SK-N-MC (cell line): Measurements from ENCODE around the gene CLK2.

Experiments
- DNase-seq: peaks from one replicate; pipeline ENCODE4 v3.0.0-alpha.2; 2011; ENCODE audit warnings: low read depth, low spot score
- H3K27ac ChIP-seq: fragments of 200-600 bp; sonication (generic); 2 replicates; pipeline ENCODE4 v1.5.1; 2016; ENCODE audit warnings: mixed run types
- H3K36me3 ChIP-seq: fragments of 200-600 bp; sonication (generic); 2 replicates; pipeline ENCODE4 v1.6.1; 2017; ENCODE audit warnings: antibody characterized with exemption, low read length, mixed read lengths; ENCODE audit not compliant: insufficient read depth
- H3K4me3 ChIP-seq: fragments of 200-600 bp; sonication (generic); 2 replicates; pipeline ENCODE4 v1.5.1; 2016
- H3K9ac ChIP-seq: fragments of 200-600 bp; sonication (generic); 2 replicates; pipeline ENCODE4 v1.8.0; 2017; ENCODE audit warnings: mixed run types, mixed read lengths; ENCODE audit not compliant: insufficient read length
- H3K9me3 ChIP-seq: fragments of 200-600 bp; sonication (generic); 2 replicates; pipeline ENCODE4 v1.6.1; 2017; ENCODE audit warnings: low read depth, mild to moderate bottlenecking, antibody characterized with exemption, low read length, moderate library complexity, mixed read lengths
- EZH2 ChIP-seq: fragments of 200-600 bp; sonication (generic); IDR thresholded peaks from one replicate; pipeline ENCODE4 v1.6.1; 2017; ENCODE audit warnings: antibody characterized with exemption
- FOXP2 ChIP-seq: optimal IDR thresholded peaks from 2 replicates; pipeline ENCODE3; 2011; ENCODE audit warnings: mild to moderate bottlenecking, moderate library complexity; ENCODE audit not compliant: insufficient read depth; ENCODE audit errors: extremely low read length, control extremely low read depth
- POLR2AphosphoS5 ChIP-seq: IDR thresholded peaks from 2 replicates; pipeline ENCODE4 v1.6.1; 2012; ENCODE audit warnings: mild to moderate bottlenecking, low read depth, low read length, borderline replicate concordance

CLK2 gene

GRCh38 chr1:155277070-155277901, 4.0 kb upstream of the CLK2 start, which contains the start of gene HCN3:
TSS of gene HCN3 (plus strand) at chr1:155277463. CDS start at chr1:155277591, 128 bp downstream.
- Histone ChIP-seq H3K36me3 (no peaks in the 10 kb centered on the region), H3K4me3 (peak within 1 kb of the TSS; percentile 93), H3K27ac (0 out of 2 replicates have a peak within 1 kb of the TSS, but pooled peaks have one; percentile 9), H3K9ac (peak within 1 kb of the TSS; percentile 51), H3K9me3 (no peaks in the 10 kb centered on the region)
- no peak for TF ChIP-seq POLR2AphosphoS5
- no peak for TF ChIP-seq EZH2
- TF ChIP-seq FOXP2 = no peak
- peak; percentile 85 for DNase-seq

- DNase-seq = no peak
- TF ChIP-seq POLR2AphosphoS5 = no peak
- no peak for TF ChIP-seq FOXP2
- TF ChIP-seq EZH2 = no peak
- H3K4me3 ChIP-seq = peak overlapping the region; percentile 98
- H3K9ac ChIP-seq = peak overlapping the region; percentile 92
- no peaks in the 10 kb centered on the region for H3K9me3 ChIP-seq
- peaks cover 38% of the 10 kb centered on the region for H3K36me3 ChIP-seq
- H3K27ac ChIP-seq = peak overlapping the region; percentile 84
Observed at GRCh38 chr1:155272466-155273342, 600 bp downstream of the CLK2 start.

GRCh38 chr1:155269381-155269780, 3.9 kb downstream of the CLK2 start:
- H3K36me3 ChIP-seq = peaks cover 65% of the 10 kb centered on the region
- no peak for TF ChIP-seq EZH2
- no peak for TF ChIP-seq POLR2AphosphoS5
- TF ChIP-seq FOXP2 = no peak
- DNase-seq = no peak
- no peak overlapping the region for H3K27ac ChIP-seq
- H3K4me3 ChIP-seq = no peak overlapping the region
- no peaks in the 10 kb centered on the region for H3K9me3 ChIP-seq
- H3K9ac ChIP-seq = no peak overlapping the region

GRCh38 chr1:155268630-155269029, 4.7 kb downstream of the CLK2 start:
- Histone ChIP-seq H3K9me3 (no peaks in the 10 kb centered on the region), H3K27ac (no peak overlapping the region), H3K36me3 (peaks cover 73% of the 10 kb centered on the region), H3K9ac (no peak overlapping the region), H3K4me3 (no peak overlapping the region)
- TF ChIP-seq FOXP2 (no peak), POLR2AphosphoS5 (no peak), EZH2 (no peak)
- DNase-seq = no peak

GRCh38 chr1:155267373-155267772, 5.9 kb downstream of the CLK2 start:
- H3K27ac ChIP-seq = no peak overlapping the region
- peaks cover 83% of the 10 kb centered on the region for H3K36me3 ChIP-seq
- no peak overlapping the region for H3K9ac ChIP-seq
- TF ChIP-seq POLR2AphosphoS5 (no peak), EZH2 (no peak), FOXP2 (no peak)
- no peaks in the 10 kb centered on the region for H3K9me3 ChIP-seq
- DNase-seq = no peak
- no peak overlapping the region for H3K4me3 ChIP-seq

- Histone ChIP-seq H3K36me3 (peaks cover 80% of the 10 kb centered on the region), H3K9me3 (no peaks in the 10 kb centered on the region), H3K27ac (no peak overlapping the region), H3K4me3 (no peak overlapping the region), H3K9ac (no peak overlapping the region)
- no peak for TF ChIP-seq FOXP2
- no peak for TF ChIP-seq EZH2
- no peak for TF ChIP-seq POLR2AphosphoS5
- no peak for DNase-seq
Observed at GRCh38 chr1:155266553-155266952, 6.8 kb downstream of the CLK2 start.

GRCh38 chr1:155263067-155263466, 10.2 kb downstream of the CLK2 start:
- Histone ChIP-seq H3K36me3 (peaks cover 61% of the 10 kb centered on the region), H3K4me3 (no peak overlapping the region), H3K27ac (peak overlapping the region; percentile 67; the same call in 1 of the 2 replicates), H3K9ac (no peak overlapping the region), H3K9me3 (no peaks in the 10 kb centered on the region)
- DNase-seq = no peak
- TF ChIP-seq FOXP2 = no peak
